Erythroblast (primary cell): ENCODE measurements around the gene ERBB4.

Source experiments
- GATA1 ChIP-seq: IDR thresholded peaks from 2 replicates; pipeline ENCODE4 v1.6.1; 2011; ENCODE audit warnings: low read depth, mild to moderate bottlenecking, control low read depth, low read length, moderate library complexity
- POLR2A ChIP-seq: IDR thresholded peaks from 2 replicates; pipeline ENCODE4 v1.6.1; 2011; ENCODE audit warnings: mild to moderate bottlenecking, low read length

- TF ChIP-seq POLR2A (no peak), GATA1 (no peak)
These were observed 61.0 kb downstream of the ERBB4 start for GRCh38 chr2:212477571-212477970.
